NCI-H774 (cell line): ENCODE data around the gene ERMAP.
"Not testable (repeated sequence)": the region's sequence is repeated elsewhere in the genome, so short reads cannot be mapped to it uniquely, and the experiment has no call there.

Source experiments
- DNase-seq: peaks from one replicate; lab custom pipeline; 2025; lab: John Stamatoyannopoulos, UW

The ERMAP gene

GRCh38 chr1:42845193-42845592 lies 28.3 kb downstream of the ERMAP start:
- no peak for DNase-seq

- no peak for DNase-seq
Measured at GRCh38 chr1:42845866-42846256, 28.9 kb downstream of the ERMAP start.

GRCh38 chr1:42846257-42847110 lies 29.6 kb downstream of the ERMAP start, which contains the start of gene ZNF691:
Gene ZNF691 (plus strand): TSS chr1:42846613. CDS start chr1:42849659, 3,046 bp downstream.
- DNase-seq: peak; percentile 99

- no peak for DNase-seq
Measured at GRCh38 chr1:42847111-42847595, 30.2 kb downstream of the ERMAP start.

GRCh38 chr1:42847721-42848460 lies 31.0 kb downstream of the ERMAP start:
- no peak for DNase-seq

- DNase-seq: no peak
Measured at GRCh38 chr1:42848823-42849537, 32.1 kb downstream of the ERMAP start.

- no peak for DNase-seq
Measured at GRCh38 chr1:42849944-42850343, 33.0 kb downstream of the ERMAP start.

GRCh38 chr1:42851420-42851819 lies 34.5 kb downstream of the ERMAP start:
- DNase-seq: no peak

GRCh38 chr1:42851960-42852607 lies 35.2 kb downstream of the ERMAP start:
- no peak for DNase-seq

GRCh38 chr1:42852608-42852980 lies 35.7 kb downstream of the ERMAP start:
- DNase-seq: no peak

- no peak for DNase-seq
Measured at GRCh38 chr1:42853116-42853884, 36.4 kb downstream of the ERMAP start.

GRCh38 chr1:42856554-42856953 lies 39.6 kb downstream of the ERMAP start:
- not testable (repeated sequence) for DNase-seq

- not testable (repeated sequence) for DNase-seq
Measured at GRCh38 chr1:42859366-42859765, 42.4 kb downstream of the ERMAP start.

GRCh38 chr1:42860339-42861013 lies 43.6 kb downstream of the ERMAP start:
- DNase-seq: no peak

GRCh38 chr1:42861014-42861399 lies 44.1 kb downstream of the ERMAP start:
- no peak for DNase-seq

GRCh38 chr1:42866549-42866948 lies 49.6 kb downstream of the ERMAP start:
- no peak for DNase-seq

GRCh38 chr1:42868466-42868865 lies 51.5 kb downstream of the ERMAP start:
- DNase-seq: not testable (repeated sequence)

GRCh38 chr1:42869254-42869653 lies 52.3 kb downstream of the ERMAP start:
- not testable (repeated sequence) for DNase-seq

- not testable (repeated sequence) for DNase-seq
Measured at GRCh38 chr1:42869751-42870150, 52.8 kb downstream of the ERMAP start.

GRCh38 chr1:42873108-42873507 lies 56.2 kb downstream of the ERMAP start:
- not testable (repeated sequence) for DNase-seq
